GM12892 (cell line): ENCODE results near the gene SBDS.
A peak's percentile ranks its signal among the peaks of the same experiment; 100 is the strongest.
"Not testable (repeated sequence)": the region's sequence is repeated elsewhere in the genome, so short reads cannot be mapped to it uniquely, and the experiment has no call there.

Source experiments
- DNase-seq: peaks from one replicate; pipeline ENCODE4 v3.0.0; 2011; ENCODE audit not compliant: insufficient read length
- FAIRE-seq: peaks from 2 replicates; lab custom pipeline; 2011; peaks lifted over from hg19 to GRCh38; lab: Jason Lieb, UNC
- POLR2A ChIP-seq: IDR thresholded peaks from 2 replicates; pipeline ENCODE4 v1.6.1; 2011; ENCODE audit warnings: low read depth, low read length, control low read depth
- POLR2AphosphoS5 ChIP-seq: IDR thresholded peaks from 2 replicates; pipeline ENCODE4 v1.6.1; 2011; ENCODE audit warnings: low read depth, low read length, control low read depth
- TAF1 ChIP-seq: IDR thresholded peaks from 2 replicates; pipeline ENCODE4 v1.6.1; 2011; ENCODE audit warnings: low read depth, mild to moderate bottlenecking, control low read depth, low read length, borderline replicate concordance

SBDS gene

GRCh38 chr7:67008260-67008659 is 12.9 kb upstream of the SBDS start:
- FAIRE-seq, result no peak
- DNase-seq, result no peak
- TF ChIP-seq TAF1, result no peak
- no peak for TF ChIP-seq POLR2A
- TF ChIP-seq POLR2AphosphoS5, result no peak

GRCh38 chr7:67006965-67007364 is 11.6 kb upstream of the SBDS start:
- FAIRE-seq (no peak), DNase-seq (no peak)
- TF ChIP-seq POLR2A (no peak), POLR2AphosphoS5 (no peak), TAF1 (no peak)

GRCh38 chr7:67004145-67004544 is 8.8 kb upstream of the SBDS start:
- not testable (repeated sequence) for DNase-seq, FAIRE-seq

- not testable (repeated sequence) for DNase-seq
- FAIRE-seq, result peak; percentile 97
Measured at GRCh38 chr7:67000601-67001258, 5.3 kb upstream of the SBDS start.

- TF ChIP-seq POLR2AphosphoS5 (peak; percentile 62; the same call in 1 of the 2 replicates), TAF1 (peak; percentile 79; the same call in 1 of the 2 replicates), POLR2A (peak; percentile 88)
- peak; percentile 94 for FAIRE-seq
- DNase-seq, result peak; percentile 47
Measured at GRCh38 chr7:66996444-66997191, 1.2 kb upstream of the SBDS start, which contains the start of gene TYW1. Gene TYW1, plus strand, starts transcription at chr7:66996833. Its CDS starts 146 bp downstream, at chr7:66996979.

- not testable (repeated sequence) for DNase-seq, FAIRE-seq
Measured at GRCh38 chr7:66994691-66995049, 716 bp downstream of the SBDS start.

- not testable (repeated sequence) for FAIRE-seq, DNase-seq
Measured at GRCh38 chr7:66994051-66994450, 1.3 kb downstream of the SBDS start.

- DNase-seq, result not testable (repeated sequence)
- FAIRE-seq, result peak; percentile 17
Measured at GRCh38 chr7:66989552-66989951, 5.8 kb downstream of the SBDS start.

- not testable (repeated sequence) for DNase-seq
- FAIRE-seq, result peak; percentile 27
Measured at GRCh38 chr7:66980336-66980735, 15.1 kb downstream of the SBDS start.

- not testable (repeated sequence) for DNase-seq, FAIRE-seq
Measured at GRCh38 chr7:66979013-66979412, 16.4 kb downstream of the SBDS start.

- FAIRE-seq, result peak; percentile 72
- DNase-seq, result not testable (repeated sequence)
Measured at GRCh38 chr7:66978312-66978711, 17.1 kb downstream of the SBDS start.

GRCh38 chr7:66974986-66975590 is 20.3 kb downstream of the SBDS start:
- TF ChIP-seq POLR2A (no peak), POLR2AphosphoS5 (no peak), TAF1 (no peak)
- FAIRE-seq (no peak), DNase-seq (no peak)

GRCh38 chr7:66970310-66970709 is 25.1 kb downstream of the SBDS start:
- FAIRE-seq (no peak), DNase-seq (no peak)
- no peak for TF ChIP-seq POLR2A
- TF ChIP-seq POLR2AphosphoS5, result no peak
- no peak for TF ChIP-seq TAF1

- not testable (repeated sequence) for FAIRE-seq
Measured at GRCh38 chr7:66969001-66969400, 26.4 kb downstream of the SBDS start.

More at GRCh38 chr7:66969001-66969400, 26.4 kb downstream of the SBDS start:
- DNase-seq, result not testable (repeated sequence)
